ENCODE results near the gene TRERF1. TPM values are rescaled to one million over a fixed set of nuclear protein-coding genes. Genes with fewer than 3 reads are reported as not detected.
A peak's percentile ranks its signal among the peaks of the same experiment; 100 is the strongest.

Gene TRERF1
- polyA plus RNA-seq, 1 donor (not counting 4 experiments of a cell fraction or from before 2014, with no cell fraction given) = 4.8 TPM

GRCh38 chr6:42459888-42460287 is 8.2 kb upstream of the TRERF1 start:
- H3K4me3 ChIP-seq (ENCODE audit: control insufficient read depth in 2 of 3, extremely low read depth in 1 of 3, insufficient read depth in 2 of 3, low read depth in 1 of 3, low read length in 3 of 3) = no peak overlapping the region
- H3K27me3 ChIP-seq (ENCODE audit: control insufficient read depth, extremely low read depth, insufficient read depth, low read length) = no peaks in the 10 kb centered on the region
- no peaks in the 10 kb centered on the region for H3K9me1 ChIP-seq (ENCODE audit: control insufficient read depth, extremely low read depth, insufficient read depth, low read length)
- H3K36me3 ChIP-seq (ENCODE audit: control insufficient read depth in 2 of 2, extremely low read depth in 1 of 2, insufficient read depth in 2 of 2, low read length in 2 of 2) = no peaks in the 10 kb centered on the region
- H4K20me1 ChIP-seq (ENCODE audit: control insufficient read depth, extremely low read depth, insufficient read depth, low read length) = no peaks in the 10 kb centered on the region
- H3K4me1 ChIP-seq (ENCODE audit: control insufficient read depth, extremely low read depth, insufficient read depth, low read length) = no peaks in the 10 kb centered on the region
- FAIRE-seq = no peak
- no peak overlapping the region for H2AFZ ChIP-seq (ENCODE audit: control insufficient read depth, low read length)
- no peaks in the 10 kb centered on the region for H3K9me3 ChIP-seq (ENCODE audit: control insufficient read depth, low read depth, low read length)
- H3K4me2 ChIP-seq (ENCODE audit: control insufficient read depth, extremely low read depth, insufficient read depth, low read depth, low read length) = no peak overlapping the region
- no peak overlapping the region for H3K27ac ChIP-seq (ENCODE audit: control insufficient read depth, insufficient read depth, low read length)
- no peak for DNase-seq (ENCODE audit: low read depth, low spot score)
- dilution Hi-C loops (cut with MboI; ENCODE audit: extremely low pct_ligation_motif_present, low sequenced_read_pairs) = no loop called here
- H3K9ac ChIP-seq (ENCODE audit: control insufficient read depth, extremely low read depth, insufficient read depth, low read length) = no peak overlapping the region
- TF ChIP-seq CTCF (optimal IDR thresholded peaks at IDR 0.05 in 1 of 3, IDR thresholded peaks at IDR 0.05 in 1 of 3, conservative IDR thresholded peaks at IDR 0.05 in 1 of 3; ENCODE audit: extremely low read depth in 1 of 3, insufficient read depth in 2 of 3, low read length in 3 of 3) (no peak), EZH2 (IDR thresholded peaks at IDR 0.05; ENCODE audit: low read length) (no peak)
- no peaks in the 10 kb centered on the region for H3K79me2 ChIP-seq (ENCODE audit: control insufficient read depth, insufficient read depth, low read length)

GRCh38 chr6:42454428-42454791 is 2.7 kb upstream of the TRERF1 start:
- Histone ChIP-seq H3K9ac (ENCODE audit: control insufficient read depth, extremely low read depth, insufficient read depth, low read length) (no peak overlapping the region), H3K36me3 (ENCODE audit: control insufficient read depth in 2 of 2, extremely low read depth in 1 of 2, insufficient read depth in 2 of 2, low read length in 2 of 2) (no peaks in the 10 kb centered on the region), H3K79me2 (ENCODE audit: control insufficient read depth, insufficient read depth, low read length) (peaks cover 15% of the 10 kb centered on the region), H3K4me2 (ENCODE audit: control insufficient read depth, extremely low read depth, insufficient read depth, low read depth, low read length) (peak overlapping the region; percentile 86), H3K27me3 (ENCODE audit: control insufficient read depth, extremely low read depth, insufficient read depth, low read length) (no peaks in the 10 kb centered on the region), H3K9me1 (ENCODE audit: control insufficient read depth, extremely low read depth, insufficient read depth, low read length) (no peaks in the 10 kb centered on the region), H4K20me1 (ENCODE audit: control insufficient read depth, extremely low read depth, insufficient read depth, low read length) (no peaks in the 10 kb centered on the region), H3K27ac (ENCODE audit: control insufficient read depth, insufficient read depth, low read length) (no peak overlapping the region), H2AFZ (ENCODE audit: control insufficient read depth, low read length) (no peak overlapping the region), H3K4me3 (ENCODE audit: control insufficient read depth in 2 of 3, extremely low read depth in 1 of 3, insufficient read depth in 2 of 3, low read depth in 1 of 3, low read length in 3 of 3) (peak overlapping the region in 1 of 3 experiments; percentile 0), H3K9me3 (ENCODE audit: control insufficient read depth, low read depth, low read length) (no peaks in the 10 kb centered on the region), H3K4me1 (ENCODE audit: control insufficient read depth, extremely low read depth, insufficient read depth, low read length) (peaks cover 26% of the 10 kb centered on the region)
- dilution Hi-C loops (cut with MboI; ENCODE audit: extremely low pct_ligation_motif_present, low sequenced_read_pairs) = no loop called here
- DNase-seq (ENCODE audit: low read depth, low spot score) (no peak), FAIRE-seq (no peak)
- no peak for TF ChIP-seq EZH2 (IDR thresholded peaks at IDR 0.05; ENCODE audit: low read length)
- no peak for TF ChIP-seq CTCF (optimal IDR thresholded peaks at IDR 0.05 in 1 of 3, IDR thresholded peaks at IDR 0.05 in 1 of 3, conservative IDR thresholded peaks at IDR 0.05 in 1 of 3; ENCODE audit: extremely low read depth in 1 of 3, insufficient read depth in 2 of 3, low read length in 3 of 3)

All from keratinocyte (primary cell).